Embryonic facial prominence (tissue), 1 donor: ENCODE measurements around the gene EZH2.

Experiments
- DNase-seq: peaks from one replicate; pipeline ENCODE4 v3.0.0-alpha.2; 2016; ENCODE audit errors: extremely low spot score

EZH2 gene

DNA sequence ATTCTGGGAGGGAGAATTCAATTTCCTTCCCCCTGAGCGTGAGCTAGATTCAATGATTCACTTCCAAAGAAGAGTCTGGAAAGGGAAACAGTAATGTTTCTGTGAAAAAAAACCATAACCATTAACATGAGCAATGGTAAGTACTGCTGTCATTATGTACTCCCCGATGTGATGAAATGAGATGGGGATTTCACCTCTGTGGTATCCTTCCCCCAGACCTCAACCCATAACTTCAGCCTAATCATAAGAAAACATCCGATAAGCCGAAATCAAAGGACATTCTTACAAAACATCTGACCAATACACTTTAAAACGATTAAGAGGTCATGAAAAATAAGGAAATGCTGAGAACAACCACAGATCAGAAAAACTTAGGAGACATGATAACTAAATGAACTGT lies 27.2 kb downstream of the EZH2 start:
- DNase-seq: no peak

- no peak for DNase-seq
Observed at GRCh38 chr7:148856578-148856881, 27.6 kb downstream of the EZH2 start.

DNA sequence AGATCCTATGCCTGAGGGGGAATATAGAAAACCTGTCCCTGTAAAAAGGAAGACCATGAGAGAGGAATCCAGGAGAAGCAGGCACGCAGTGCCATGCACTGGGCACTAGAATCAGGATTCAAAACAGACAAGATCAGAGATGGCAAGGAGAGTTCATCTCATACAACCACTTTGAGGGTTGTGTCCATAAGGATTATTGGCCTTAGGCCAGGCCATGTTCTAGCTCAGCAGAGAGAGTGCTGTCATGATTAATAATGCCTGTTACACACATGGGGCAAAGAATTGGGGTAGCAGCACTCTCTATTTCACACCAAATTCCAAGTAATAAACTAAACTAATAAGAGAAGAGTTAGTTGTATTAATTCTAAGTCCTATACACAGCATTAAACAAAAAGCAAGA lies 29.1 kb downstream of the EZH2 start:
- DNase-seq: no peak

GRCh38 chr7:148852272-148852671 lies 31.8 kb downstream of the EZH2 start:
- DNase-seq: no peak

DNA sequence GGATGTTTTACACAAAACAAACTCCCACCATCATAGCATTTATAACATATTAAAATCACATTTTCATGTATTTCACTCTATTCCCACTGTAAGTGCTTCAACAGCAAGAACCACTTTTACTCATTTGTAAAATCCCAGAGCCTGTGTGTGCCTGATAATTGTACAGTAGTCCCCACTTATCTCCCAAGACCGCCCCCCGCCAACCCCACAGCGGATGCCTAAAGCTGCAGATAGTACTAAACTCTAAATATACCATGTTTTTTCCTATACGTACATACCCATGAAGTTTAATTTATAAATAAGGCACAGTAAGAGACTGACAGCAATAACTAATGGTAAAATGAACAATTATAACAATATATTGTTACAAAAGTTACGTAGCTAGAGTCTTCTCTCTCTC lies 33.5 kb downstream of the EZH2 start:
- no peak for DNase-seq

- no peak for DNase-seq
Observed at GRCh38 chr7:148849393-148850098, 34.5 kb downstream of the EZH2 start.

DNA sequence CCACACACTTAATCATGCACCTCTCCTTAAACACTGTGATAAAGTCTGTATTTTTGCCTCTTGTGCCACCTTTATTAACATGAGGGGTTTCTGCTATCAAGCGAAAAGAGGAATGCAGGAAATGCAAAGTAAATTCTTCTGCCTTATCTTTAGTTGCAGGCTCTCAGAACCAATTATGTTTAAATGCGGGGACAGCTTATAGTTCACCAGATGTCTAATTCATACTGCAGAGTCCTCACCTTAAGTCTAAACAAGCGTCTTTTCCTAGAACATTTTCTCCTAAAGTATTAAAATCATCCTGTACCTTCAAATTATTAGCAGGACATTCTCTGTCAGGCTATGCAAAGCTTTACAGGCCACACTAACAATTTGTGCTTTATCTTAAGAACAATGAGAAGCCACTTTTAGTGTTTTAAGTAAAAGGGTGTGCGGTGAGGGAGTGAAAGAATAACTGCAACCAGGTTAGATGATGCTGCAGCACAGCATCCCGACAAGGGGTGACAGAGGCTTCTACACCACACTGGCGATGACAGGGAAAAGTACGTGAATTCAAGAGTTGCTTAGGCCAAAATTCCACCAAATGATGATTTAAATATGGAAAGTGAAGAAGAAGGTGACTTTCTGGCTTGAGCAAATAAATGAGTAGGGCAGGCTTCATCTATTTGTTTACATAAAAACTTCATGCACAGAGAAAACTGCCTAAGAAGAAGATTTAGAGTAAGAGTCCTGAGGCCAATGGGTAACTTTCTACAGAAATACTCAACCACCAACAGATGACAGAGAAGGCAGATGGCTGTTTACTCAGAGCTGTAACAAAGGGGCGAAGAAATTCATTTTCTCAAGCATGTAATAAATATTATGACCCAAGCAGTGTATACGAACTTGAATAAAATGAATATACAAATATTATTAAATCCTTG lies 36.0 kb downstream of the EZH2 start:
- DNase-seq: no peak

DNA sequence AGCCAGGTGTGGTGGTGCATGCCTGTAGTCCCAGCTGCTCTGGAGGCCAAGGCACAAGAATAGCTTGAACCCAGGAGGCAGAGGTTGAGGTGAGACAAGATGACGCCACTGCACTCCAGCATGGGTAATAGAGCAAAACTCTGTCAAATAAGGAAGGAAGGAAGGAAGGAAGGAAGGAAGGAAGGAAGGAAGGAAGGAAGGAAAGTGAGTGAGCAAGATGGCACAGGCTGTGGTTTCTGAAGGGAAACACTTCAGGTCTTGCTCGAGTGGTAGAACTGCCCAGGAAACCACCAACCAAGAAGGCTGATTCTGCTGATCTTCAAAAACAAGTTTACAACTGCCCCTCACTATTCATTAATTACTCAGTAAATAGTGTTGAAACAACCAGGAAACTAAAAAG lies 45.2 kb downstream of the EZH2 start:
- DNase-seq: no peak

DNA sequence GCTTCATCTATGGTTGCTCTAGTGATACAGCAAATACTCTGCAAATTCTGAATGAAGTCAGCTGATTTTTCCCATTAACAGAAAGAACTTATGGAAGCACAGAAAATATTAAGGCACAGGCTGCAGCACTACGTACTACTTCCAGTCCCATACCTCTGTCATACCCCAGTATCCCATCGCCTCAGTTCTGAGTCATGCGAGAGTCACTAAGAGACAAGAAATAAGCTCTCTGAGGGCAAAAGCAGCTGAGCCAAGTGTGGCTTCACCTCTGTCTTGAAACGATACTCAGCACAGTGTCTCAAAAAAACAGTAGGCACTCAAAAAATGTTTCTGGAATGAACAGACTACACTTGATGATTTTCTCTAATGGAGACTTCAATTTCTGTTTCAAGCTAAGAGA lies 48.2 kb downstream of the EZH2 start:
- no peak for DNase-seq

- DNase-seq: no peak
Observed at GRCh38 chr7:148834605-148835004, 49.5 kb downstream of the EZH2 start.

DNA sequence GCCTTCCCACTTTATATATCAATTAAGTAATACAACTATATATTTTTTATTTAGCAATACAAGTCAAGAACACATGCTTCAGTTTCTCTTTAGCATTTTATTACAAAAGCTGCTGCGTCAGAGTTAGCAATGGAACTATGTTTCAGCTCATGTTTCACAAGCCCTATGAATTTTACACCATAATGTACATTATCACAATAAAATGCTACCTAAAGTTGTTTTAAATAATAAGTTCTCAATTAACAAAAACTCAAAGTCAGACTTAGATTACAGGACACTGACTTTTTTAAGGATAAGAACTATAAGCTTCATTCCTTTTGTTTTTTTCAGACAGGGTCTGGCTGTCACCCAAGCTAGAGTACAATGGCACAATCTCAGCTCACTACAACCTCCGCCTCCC lies 52.3 kb downstream of the EZH2 start:
- no peak for DNase-seq

DNA sequence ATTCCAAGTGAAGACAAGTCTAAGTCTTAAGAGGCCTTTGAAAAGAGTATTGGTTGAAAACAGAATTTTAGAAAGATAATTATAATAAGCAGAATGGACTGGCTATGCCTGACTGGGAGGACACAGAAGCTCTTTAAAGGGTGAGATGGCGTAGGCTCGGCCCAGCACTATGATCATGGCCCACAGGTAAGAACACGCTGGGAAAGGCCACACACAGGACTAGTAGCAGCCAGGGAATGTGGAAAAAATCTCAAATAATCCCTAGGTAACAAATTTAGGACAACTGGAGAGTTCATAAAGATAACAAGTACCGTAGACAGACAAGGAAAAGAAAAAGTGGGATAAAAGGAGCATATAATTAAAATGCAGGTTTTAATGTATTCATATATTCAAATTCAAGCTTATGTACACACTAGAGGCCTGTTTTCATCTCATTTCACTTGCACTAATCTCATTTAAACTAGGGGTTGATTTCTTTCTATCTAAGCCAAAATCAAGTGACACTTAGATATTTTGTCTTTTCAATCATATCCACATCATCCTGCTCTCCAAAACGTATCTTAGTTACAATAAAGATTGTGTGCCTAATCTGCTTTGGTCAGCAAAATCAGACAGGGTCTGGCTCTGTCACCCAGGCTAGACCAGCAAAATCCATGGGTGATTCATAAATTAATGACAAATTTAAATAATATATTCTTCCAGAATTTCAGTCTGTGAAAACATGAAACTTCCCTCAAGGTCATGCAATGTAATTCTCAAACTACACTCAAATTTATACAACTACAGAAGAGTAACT lies 53.0 kb downstream of the EZH2 start:
- DNase-seq: no peak

DNA sequence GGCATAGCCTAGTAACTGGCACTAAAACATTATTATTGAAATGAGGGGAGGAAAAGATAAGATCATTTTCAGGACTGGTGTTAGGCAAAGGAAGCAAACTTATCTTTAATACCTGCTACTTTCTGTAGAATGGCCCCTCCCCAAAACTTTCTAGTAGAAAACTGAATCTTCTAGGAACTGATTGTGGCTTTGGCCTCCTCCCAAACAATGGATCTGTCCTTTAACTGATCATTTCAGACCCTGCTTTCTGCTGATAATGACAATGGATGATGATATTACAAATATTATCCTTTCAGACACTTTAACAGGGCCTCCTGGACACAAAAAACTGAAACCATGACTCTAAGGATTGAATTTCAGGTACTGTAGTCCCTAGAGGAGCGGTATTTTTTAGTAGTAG lies 55.1 kb downstream of the EZH2 start:
- no peak for DNase-seq

GRCh38 chr7:148825338-148825737 lies 58.8 kb downstream of the EZH2 start:
- no peak for DNase-seq

DNA sequence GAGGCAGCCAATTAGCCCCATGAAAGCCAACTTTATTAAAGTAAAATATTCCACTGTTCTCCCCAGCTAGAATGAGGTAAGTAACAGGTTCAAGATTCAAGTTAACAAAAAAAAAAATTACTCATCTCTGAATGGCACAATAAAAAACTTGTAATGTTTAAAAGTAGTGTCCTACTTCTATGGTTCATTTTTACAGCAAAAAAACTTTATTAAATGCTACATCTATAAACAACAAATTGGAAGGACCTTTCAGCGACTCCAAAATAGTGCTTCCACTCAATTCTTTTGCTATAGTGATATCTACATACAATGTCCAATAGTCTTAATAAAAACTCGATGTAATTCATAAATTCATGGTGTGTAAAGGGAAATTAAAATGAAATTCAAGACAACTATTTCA lies 59.2 kb downstream of the EZH2 start:
- no peak for DNase-seq

- DNase-seq: no peak
Observed at GRCh38 chr7:148821422-148821821, 62.7 kb downstream of the EZH2 start.

GRCh38 chr7:148819697-148820360 lies 64.3 kb downstream of the EZH2 start:
- no peak for DNase-seq

- DNase-seq: no peak
Observed at GRCh38 chr7:148815612-148816011, 68.5 kb downstream of the EZH2 start.

GRCh38 chr7:148814922-148815559 lies 69.0 kb downstream of the EZH2 start:
- no peak for DNase-seq

DNA sequence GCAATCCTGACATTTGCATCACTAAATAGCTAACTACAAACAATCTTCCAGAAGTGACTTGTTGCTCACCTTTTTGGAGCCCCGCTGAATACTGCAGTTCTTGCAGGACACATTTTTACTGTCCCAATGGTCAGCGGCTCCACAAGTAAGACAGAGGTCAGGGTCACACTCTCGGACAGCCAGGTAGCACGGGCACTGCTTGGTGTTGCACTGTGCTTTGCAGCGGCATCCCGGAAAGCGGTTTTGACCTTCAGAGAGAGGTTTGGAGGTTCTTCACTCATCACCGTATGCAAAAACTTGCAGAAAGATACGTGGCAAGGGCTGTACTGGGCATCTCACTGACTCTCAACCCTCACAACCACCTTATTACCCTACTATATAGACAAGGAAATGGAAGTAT lies 70.2 kb downstream of the EZH2 start:
- DNase-seq: no peak

DNA sequence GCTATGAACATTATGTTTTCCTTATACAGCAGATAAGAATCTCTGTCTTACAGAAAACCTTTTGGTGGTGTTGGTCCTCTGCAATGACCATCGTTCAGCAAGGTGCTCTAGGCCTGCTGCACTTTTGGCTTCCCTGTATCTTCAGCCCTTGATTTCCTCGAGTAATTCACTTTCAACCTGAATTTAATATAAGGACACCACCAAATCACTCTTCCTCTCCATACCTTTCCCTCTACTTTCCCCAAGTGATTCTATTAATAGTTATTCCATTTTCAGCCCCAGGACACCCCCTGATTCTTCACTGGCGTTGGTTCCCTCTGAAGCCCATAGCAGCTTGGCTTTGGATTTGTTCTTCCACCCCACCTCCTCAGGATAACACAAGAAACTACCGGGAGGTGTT lies 72.2 kb downstream of the EZH2 start:
- DNase-seq: no peak

DNA sequence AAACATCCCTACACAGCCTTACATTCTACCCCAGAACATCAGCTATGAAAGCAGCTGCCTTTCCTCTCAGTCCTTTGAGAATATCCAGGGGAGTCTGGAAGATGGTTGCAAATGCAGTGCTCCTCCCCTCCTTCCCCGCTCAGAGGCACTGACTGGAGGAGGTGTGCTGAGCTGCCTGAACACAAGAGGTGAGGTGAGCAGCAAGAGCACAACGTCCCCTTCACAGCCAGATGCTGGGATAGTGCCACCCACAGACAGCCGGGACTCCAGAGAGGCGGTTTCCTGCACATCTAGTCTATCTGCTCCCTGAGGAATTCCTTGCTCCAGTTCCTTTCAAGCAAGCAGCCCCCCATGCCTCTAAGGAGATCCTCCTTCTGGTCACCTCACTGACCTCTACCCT lies 74.2 kb downstream of the EZH2 start:
- no peak for DNase-seq
